ENCODE data around the gene FAM210B. TPM values are rescaled to one million over a fixed set of nuclear protein-coding genes. Genes with fewer than 3 reads are reported as not detected.
A peak's percentile ranks its signal among the peaks of the same experiment; 100 is the strongest.
"Not testable (repeated sequence)": the region's sequence is repeated elsewhere in the genome, so short reads cannot be mapped to it uniquely, and the experiment has no call there.

The FAM210B gene
- total RNA-seq, 3 donors from 2014 or later, result 62.6 to 100.0 (median 80.8) TPM

DNA sequence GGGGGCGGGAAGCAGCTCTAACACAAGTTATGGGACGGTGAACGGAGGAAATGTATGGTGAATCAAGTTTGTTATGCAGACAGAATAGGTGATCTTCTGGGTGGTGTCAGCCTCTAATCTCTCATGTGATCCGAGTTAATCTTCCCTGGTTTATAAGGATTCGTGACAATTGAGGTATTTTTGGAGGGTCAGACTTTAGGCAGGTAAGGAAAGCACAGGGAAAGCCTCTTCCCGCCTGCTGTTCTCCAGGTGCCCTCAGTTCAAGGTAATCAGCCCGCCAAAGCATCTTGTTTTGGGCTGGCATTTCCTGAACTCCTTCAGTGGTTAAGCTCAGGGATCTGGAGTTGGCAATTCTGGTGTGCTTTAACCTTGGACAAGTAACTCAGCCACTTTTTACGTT, 34.9 kb downstream of the FAM210B start:
- TF ChIP-seq POLR2AphosphoS5 (IDR thresholded peaks at IDR 0.05), result no peak
- TF ChIP-seq, protein P1, sequence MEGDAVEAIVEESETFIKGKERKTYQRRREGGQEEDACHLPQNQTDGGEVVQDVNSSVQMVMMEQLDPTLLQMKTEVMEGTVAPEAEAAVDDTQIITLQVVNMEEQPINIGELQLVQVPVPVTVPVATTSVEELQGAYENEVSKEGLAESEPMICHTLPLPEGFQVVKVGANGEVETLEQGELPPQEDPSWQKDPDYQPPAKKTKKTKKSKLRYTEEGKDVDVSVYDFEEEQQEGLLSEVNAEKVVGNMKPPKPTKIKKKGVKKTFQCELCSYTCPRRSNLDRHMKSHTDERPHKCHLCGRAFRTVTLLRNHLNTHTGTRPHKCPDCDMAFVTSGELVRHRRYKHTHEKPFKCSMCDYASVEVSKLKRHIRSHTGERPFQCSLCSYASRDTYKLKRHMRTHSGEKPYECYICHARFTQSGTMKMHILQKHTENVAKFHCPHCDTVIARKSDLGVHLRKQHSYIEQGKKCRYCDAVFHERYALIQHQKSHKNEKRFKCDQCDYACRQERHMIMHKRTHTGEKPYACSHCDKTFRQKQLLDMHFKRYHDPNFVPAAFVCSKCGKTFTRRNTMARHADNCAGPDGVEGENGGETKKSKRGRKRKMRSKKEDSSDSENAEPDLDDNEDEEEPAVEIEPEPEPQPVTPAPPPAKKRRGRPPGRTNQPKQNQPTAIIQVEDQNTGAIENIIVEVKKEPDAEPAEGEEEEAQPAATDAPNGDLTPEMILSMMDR (IDR thresholded peaks at IDR 0.05), result no peak
- TF ChIP-seq POLR2A (IDR thresholded peaks at IDR 0.05), result no peak
- Histone ChIP-seq H3K27me3 (no peaks in the 10 kb centered on the region), H3K36me3 (peaks cover 11% of the 10 kb centered on the region), H3K4me1 (peaks cover 0 to 24% of the 10 kb centered on the region in 2 donors), H3K9me3 (no peaks in the 10 kb centered on the region), H3K27ac (no peak overlapping the region), H3K4me3 (peak overlapping the region; percentile 77 to 96 (median 85))
- no peak for DNase-seq (ENCODE audit: low spot score in 2 of 2)
- intact Hi-C loops (cut with DNase I; ENCODE audit: low total_unique reads), result no loop called here

DNA sequence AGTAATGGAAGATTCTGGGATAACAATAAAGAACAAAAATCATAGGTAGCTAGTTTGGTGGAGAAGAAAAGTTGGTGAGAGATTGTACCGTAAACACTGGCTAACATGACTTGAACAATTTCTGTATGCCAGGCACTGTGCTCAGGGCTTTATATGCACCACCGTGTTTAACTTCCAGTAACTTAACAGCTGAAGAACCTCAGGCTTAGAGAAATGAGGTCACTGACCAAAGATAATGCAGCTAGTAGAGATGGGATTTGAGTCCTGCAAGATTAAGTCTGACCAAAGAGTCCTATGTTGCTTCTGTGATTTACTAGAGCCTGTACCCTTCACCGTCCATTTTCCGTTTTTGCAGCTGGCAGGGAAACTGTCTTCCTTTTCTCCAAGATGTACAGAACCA, 36.4 kb downstream of the FAM210B start:
- Histone ChIP-seq H3K27me3 (no peaks in the 10 kb centered on the region), H3K4me1 (peaks cover 0 to 24% of the 10 kb centered on the region in 2 donors), H3K36me3 (peaks cover 19% of the 10 kb centered on the region), H3K27ac (no peak overlapping the region), H3K9me3 (no peaks in the 10 kb centered on the region), H3K4me3 (no peak overlapping the region)
- intact Hi-C loops (cut with DNase I; ENCODE audit: low total_unique reads), result no loop called here
- no peak for TF ChIP-seq POLR2A (IDR thresholded peaks at IDR 0.05)
- DNase-seq (ENCODE audit: low spot score in 2 of 2), result no peak

DNA sequence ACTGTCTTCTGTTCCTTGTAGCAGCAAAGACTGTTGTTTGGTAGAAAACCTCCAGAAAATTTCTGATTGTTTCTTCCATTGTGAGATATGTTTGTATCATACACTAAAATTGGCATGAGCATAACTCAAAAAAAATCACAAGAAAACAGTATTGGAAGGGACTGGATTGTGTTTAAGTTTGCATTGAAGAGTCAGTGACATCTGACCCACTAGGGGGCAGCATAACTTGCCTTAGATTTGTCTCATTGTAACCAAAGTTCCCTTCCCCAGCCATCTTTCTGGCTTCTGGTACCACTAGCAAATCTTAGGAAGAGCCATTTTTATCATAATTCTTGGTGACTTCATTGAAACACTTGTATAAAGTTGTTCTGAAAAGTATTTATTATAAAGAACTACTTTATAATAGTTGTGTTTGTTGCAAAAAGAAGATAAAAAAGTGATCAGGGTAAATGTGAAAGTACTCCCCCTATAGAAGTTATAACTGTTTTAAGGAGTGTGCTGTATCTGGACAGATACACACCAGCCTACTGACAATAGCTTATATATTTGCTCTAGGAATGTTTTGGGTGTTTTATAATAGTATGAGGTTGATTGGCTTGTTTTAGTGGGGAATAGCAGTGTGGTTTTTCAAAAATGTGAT, 41.3 kb downstream of the FAM210B start:
- TF ChIP-seq, protein P1 (IDR thresholded peaks at IDR 0.05), result peak; percentile 31 to 58 (median 41)
- no peak for TF ChIP-seq POLR2AphosphoS5 (IDR thresholded peaks at IDR 0.05)
- H3K27me3 ChIP-seq, result no peaks in the 10 kb centered on the region
- DNase-seq (ENCODE audit: low spot score in 2 of 2), result no peak
- H3K4me1 ChIP-seq, result no peaks in the 10 kb centered on the region
- H3K9me3 ChIP-seq, result no peaks in the 10 kb centered on the region
- H3K4me3 ChIP-seq, result no peak overlapping the region
- no peak overlapping the region for H3K27ac ChIP-seq
- intact Hi-C loops (cut with DNase I; ENCODE audit: low total_unique reads), result no loop called here
- H3K36me3 ChIP-seq, result peaks cover 19% of the 10 kb centered on the region

DNA sequence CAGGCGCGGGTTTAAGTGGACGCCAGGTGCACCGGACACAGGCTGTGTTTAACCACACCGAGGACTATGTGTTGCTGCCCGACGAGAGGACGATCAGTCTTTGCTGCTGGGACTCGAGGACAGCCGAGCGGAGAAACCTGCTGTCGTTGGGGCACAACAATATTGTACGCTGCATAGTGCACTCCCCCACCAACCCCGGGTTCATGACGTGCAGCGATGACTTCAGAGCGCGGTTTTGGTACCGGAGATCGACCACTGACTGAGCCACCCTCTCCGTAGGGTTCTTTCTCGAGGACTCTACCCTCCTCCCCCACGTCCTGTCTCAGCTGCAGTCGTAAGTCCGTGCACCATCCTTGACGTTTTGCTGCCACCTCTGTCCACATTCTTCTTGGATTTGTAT, 44.7 kb downstream of the FAM210B start:
- DNase-seq (ENCODE audit: low spot score in 2 of 2), result no peak
- Histone ChIP-seq H3K9me3 (no peaks in the 10 kb centered on the region), H3K4me3 (no peak overlapping the region), H3K27me3 (no peaks in the 10 kb centered on the region), H3K36me3 (peaks cover 8% of the 10 kb centered on the region), H3K27ac (no peak overlapping the region), H3K4me1 (no peaks in the 10 kb centered on the region)
- intact Hi-C loops (cut with DNase I; ENCODE audit: low total_unique reads), result no loop called here
- TF ChIP-seq POLR2A (IDR thresholded peaks at IDR 0.05), result no peak
- TF ChIP-seq, protein P1 (IDR thresholded peaks at IDR 0.05), result no peak
- no peak for TF ChIP-seq POLR2AphosphoS5 (IDR thresholded peaks at IDR 0.05)

DNA sequence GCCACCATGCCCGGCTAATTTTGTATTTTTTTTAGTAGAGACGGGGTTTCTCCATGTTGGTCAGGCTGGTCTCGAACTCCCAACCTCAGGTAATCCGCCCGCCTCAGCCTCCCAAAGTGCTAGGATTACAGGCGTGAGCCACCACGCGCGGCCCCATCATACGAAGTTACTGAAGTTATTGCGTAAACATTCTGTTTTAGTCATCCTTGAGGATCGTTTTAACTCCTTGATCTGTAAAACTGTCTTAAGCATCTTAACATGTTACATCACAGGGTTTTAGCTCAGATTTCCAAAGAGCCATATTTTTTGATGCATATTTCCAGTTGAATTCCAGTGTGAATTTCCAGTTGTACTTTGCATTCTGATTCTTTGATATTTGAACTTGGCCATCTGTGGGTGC, 46.6 kb downstream of the FAM210B start:
- intact Hi-C loops (cut with DNase I; ENCODE audit: low total_unique reads); H3K36me3 ChIP-seq: not testable (repeated sequence)

DNA sequence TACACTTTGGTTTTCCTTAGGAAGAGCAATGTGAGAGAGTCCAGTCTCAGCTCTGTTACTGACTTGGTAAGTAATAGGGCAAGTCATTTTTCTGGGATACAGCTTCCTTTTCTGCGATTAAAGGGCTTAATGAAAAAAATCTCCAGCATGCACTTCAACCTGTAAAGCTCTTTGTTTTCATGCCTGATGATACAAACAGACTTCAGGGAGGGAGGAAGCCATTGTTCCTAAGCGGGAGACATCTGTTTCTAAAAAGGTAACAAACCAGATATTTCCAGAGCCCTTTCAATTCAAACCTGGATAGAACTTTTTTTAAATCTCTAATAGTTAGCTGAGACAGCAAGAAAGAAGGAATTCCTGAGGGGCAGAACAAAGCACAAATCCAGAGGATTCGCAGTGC, 48.1 kb downstream of the FAM210B start:
- TF ChIP-seq POLR2AphosphoS5 (IDR thresholded peaks at IDR 0.05) (no peak), POLR2A (IDR thresholded peaks at IDR 0.05) (no peak)
- TF ChIP-seq, protein P1 (IDR thresholded peaks at IDR 0.05), result no peak
- Histone ChIP-seq H3K27me3 (no peaks in the 10 kb centered on the region), H3K36me3 (no peaks in the 10 kb centered on the region), H3K4me1 (no peaks in the 10 kb centered on the region), H3K4me3 (no peak overlapping the region), H3K9me3 (no peaks in the 10 kb centered on the region), H3K27ac (no peak overlapping the region)
- intact Hi-C loops (cut with DNase I; ENCODE audit: low total_unique reads), result no loop called here
- DNase-seq (ENCODE audit: low spot score in 2 of 2), result no peak

More for the DNA sequence above, 46.6 kb downstream of the FAM210B start:
- not testable (repeated sequence) for DNase-seq (ENCODE audit: low spot score in 2 of 2); H3K4me3 ChIP-seq; H3K9me3 ChIP-seq; H3K27ac ChIP-seq; H3K4me1 ChIP-seq; H3K27me3 ChIP-seq
